Measurements from ENCODE around the gene RHPN2. TPM values are rescaled to one million over a fixed set of nuclear protein-coding genes. Genes with fewer than 3 reads are reported as not detected.

The RHPN2 gene
- total and polyA plus RNA-seq, 2 of the 13 experiments (the other 11 are each of a cell fraction or from before 2014, with no cell fraction given), result 20.3 to 48.0 TPM

- TF ChIP-seq, protein P1, sequence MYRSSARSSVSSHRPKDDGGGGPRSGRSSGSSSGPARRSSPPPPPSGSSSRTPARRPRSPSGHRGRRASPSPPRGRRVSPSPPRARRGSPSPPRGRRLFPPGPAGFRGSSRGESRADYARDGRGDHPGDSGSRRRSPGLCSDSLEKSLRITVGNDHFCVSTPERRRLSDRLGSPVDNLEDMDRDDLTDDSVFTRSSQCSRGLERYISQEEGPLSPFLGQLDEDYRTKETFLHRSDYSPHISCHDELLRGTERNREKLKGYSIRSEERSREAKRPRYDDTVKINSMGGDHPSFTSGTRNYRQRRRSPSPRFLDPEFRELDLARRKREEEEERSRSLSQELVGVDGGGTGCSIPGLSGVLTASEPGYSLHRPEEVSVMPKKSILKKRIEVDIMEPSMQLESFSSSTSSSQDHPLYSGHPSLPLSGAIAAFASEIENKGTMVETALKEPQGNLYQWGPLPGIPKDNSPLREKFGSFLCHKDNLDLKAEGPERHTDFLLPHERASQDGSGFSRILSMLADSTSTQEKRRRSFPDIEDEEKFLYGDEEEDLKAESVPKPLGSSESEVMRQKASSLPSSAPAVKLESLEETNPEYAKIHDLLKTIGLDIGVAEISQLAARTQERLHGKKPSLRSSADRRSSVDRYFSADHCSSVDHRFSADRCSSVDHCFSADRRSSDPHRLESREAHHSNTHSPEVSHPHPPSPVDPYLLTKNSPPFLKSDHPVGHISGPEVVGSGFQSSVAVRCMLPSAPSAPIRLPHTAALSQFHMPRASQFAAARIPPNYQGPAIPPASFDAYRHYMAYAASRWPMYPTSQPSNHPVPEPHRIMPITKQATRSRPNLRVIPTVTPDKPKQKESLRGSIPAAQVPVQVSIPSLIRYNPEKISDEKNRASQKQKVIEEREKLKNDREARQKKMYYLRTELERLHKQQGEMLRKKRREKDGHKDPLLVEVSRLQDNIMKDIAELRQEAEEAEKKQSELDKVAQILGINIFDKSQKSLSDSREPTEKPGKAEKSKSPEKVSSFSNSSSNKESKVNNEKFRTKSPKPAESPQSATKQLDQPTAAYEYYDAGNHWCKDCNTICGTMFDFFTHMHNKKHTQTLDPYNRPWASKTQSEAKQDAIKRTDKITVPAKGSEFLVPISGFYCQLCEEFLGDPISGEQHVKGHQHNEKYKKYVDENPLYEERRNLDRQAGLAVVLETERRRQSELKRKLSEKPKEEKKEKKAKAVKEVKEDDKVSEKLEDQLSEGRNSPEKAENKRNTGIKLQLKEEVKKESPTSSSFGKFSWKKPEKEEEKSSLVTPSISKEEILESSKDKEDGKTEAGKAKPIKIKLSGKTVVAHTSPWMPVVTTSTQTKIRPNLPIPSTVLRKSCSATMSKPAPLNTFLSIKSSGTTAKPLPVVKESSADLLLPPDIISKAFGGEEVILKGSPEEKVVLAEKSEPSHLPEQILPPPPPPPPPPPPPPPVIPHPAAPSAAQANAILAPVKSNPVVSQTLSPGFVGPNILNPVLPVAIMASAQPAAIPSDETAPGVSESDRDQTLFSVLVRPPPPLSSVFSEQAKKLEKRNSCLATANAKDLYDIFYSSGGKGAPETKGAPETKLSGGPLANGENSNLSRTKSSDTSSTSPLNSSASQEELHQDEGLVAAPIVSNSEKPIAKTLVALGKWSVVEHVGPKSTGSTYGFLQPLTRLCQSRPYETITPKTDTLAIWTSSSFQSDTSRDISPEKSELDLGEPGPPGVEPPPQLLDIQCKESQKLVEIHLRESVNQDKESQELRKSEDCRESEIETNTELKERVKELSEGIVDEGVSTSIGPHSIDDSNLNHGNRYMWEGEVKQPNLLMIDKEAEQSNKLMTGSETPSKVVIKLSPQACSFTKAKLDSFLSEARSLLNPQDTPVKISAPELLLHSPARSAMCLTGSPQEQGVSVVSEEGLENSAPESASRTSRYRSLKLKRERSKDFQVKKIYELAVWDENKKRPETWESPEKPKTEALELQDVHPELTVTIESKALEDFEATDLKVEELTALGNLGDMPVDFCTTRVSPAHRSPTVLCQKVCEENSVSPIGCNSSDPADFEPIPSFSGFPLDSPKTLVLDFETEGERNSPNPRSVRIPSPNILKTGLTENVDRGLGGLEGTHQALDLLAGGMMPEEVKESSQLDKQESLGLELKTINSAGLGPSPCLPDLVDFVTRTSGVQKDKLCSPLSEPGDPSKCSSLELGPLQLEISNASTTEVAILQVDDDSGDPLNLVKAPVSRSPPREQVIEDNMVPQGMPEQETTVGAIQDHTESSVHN (CRISPR knock-in tag; IDR thresholded peaks at IDR 0.05), result peak; percentile 71; the same call in 1 of the 2 replicates
- TF ChIP-seq, protein P2, sequence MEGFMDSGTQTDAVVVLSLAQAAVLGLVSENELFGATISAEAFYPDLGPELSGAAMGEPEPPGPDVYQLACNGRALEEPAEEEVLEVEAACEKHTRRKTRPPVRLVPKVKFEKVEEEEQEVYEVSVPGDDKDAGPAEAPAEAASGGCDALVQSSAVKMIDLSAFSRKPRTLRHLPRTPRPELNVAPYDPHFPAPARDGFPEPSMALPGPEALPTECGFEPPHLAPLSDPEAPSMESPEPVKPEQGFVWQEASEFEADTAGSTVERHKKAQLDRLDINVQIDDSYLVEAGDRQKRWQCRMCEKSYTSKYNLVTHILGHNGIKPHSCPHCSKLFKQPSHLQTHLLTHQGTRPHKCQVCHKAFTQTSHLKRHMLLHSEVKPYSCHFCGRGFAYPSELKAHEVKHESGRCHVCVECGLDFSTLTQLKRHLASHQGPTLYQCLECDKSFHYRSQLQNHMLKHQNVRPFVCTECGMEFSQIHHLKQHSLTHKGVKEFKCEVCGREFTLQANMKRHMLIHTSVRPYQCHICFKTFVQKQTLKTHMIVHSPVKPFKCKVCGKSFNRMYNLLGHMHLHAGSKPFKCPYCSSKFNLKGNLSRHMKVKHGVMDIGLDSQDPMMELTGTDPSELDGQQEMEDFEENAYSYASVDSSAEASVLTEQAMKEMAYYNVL (CRISPR knock-in tag; IDR thresholded peaks at IDR 0.05; ENCODE audit: borderline replicate concordance), result peak; percentile 74; the same call in 1 of the 2 replicates
- peak; percentile 39; the same call in 1 of the 2 replicates for TF ChIP-seq TGIF2 (CRISPR knock-in tag; IDR thresholded peaks at IDR 0.05)
- TF ChIP-seq ZBTB49 (CRISPR knock-in tag; IDR thresholded peaks at IDR 0.05; ENCODE audit: borderline replicate concordance), result 0 out of 2 replicates have a peak, but pooled peaks have one; percentile 54
- TF ChIP-seq ZSCAN21 (CRISPR knock-in tag; IDR thresholded peaks at IDR 0.05; ENCODE audit: borderline replicate concordance), result 0 out of 2 replicates have a peak, but pooled peaks have one; percentile 60
- TF ChIP-seq ZNF180 (CRISPR knock-in tag; IDR thresholded peaks at IDR 0.05; ENCODE audit: borderline replicate concordance, low read depth), result no peak
- peak; percentile 90 to 95; a peak in 3 of 4 replicates for TF ChIP-seq EP300 (IDR thresholded peaks at IDR 0.05; ENCODE audit: low read depth in 2 of 2, low read length in 2 of 2)
- TF ChIP-seq EP300 (CRISPR knock-in tag; IDR thresholded peaks at IDR 0.05; ENCODE audit: borderline replicate concordance), result peak; percentile 92
- TF ChIP-seq ELF3 (CRISPR knock-in tag; IDR thresholded peaks at IDR 0.05), result peak; percentile 87
- TF ChIP-seq SRSF1 (optimal IDR thresholded peaks at IDR 0.05; ENCODE audit: low read depth, low read length), result no peak
- TF ChIP-seq ZNF709 (CRISPR knock-in tag; IDR thresholded peaks at IDR 0.05), result 0 out of 2 replicates have a peak, but pooled peaks have one; percentile 28
- TF ChIP-seq, protein P3, sequence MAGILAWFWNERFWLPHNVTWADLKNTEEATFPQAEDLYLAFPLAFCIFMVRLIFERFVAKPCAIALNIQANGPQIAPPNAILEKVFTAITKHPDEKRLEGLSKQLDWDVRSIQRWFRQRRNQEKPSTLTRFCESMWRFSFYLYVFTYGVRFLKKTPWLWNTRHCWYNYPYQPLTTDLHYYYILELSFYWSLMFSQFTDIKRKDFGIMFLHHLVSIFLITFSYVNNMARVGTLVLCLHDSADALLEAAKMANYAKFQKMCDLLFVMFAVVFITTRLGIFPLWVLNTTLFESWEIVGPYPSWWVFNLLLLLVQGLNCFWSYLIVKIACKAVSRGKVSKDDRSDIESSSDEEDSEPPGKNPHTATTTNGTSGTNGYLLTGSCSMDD (CRISPR knock-in tag; IDR thresholded peaks at IDR 0.05), result no peak
- TF ChIP-seq FOSL2 (CRISPR knock-in tag; IDR thresholded peaks at IDR 0.05), result peak; percentile 86
- TF ChIP-seq CBFB (CRISPR knock-in tag; IDR thresholded peaks at IDR 0.05), result peak; percentile 52; the same call in 1 of the 2 replicates
Observed at GRCh38 chr19:33040994-33041827, 23.5 kb downstream of the RHPN2 start (continued).

All from HepG2 (cell line).